KOPT-K1 (cell line): ENCODE measurements around the gene IL31RA.
"Not testable (repeated sequence)": the region's sequence is repeated elsewhere in the genome, so short reads cannot be mapped to it uniquely, and the experiment has no call there.

ENCODE experiments used
- H3K27ac ChIP-seq: fragments of 200-600 bp; sonication (generic); 2 replicates; pipeline ENCODE4 v1.5.1; 2016; ENCODE audit warnings: antibody characterized with exemption, mild to moderate bottlenecking, low read depth, low read length; ENCODE audit not compliant: poor library complexity, severe bottlenecking
- H3K36me3 ChIP-seq: fragments of 200-600 bp; sonication (generic); 2 replicates; pipeline ENCODE4 v1.5.1; 2017; ENCODE audit warnings: antibody characterized with exemption, mild to moderate bottlenecking, low read length, moderate library complexity; ENCODE audit not compliant: insufficient read depth
- H3K9me3 ChIP-seq: fragments of 200-600 bp; sonication (generic); 2 replicates; pipeline ENCODE4 v1.5.1; 2017; ENCODE audit warnings: antibody characterized with exemption, low read length, mild to moderate bottlenecking; ENCODE audit not compliant: insufficient read depth, poor library complexity, severe bottlenecking

IL31RA gene

DNA sequence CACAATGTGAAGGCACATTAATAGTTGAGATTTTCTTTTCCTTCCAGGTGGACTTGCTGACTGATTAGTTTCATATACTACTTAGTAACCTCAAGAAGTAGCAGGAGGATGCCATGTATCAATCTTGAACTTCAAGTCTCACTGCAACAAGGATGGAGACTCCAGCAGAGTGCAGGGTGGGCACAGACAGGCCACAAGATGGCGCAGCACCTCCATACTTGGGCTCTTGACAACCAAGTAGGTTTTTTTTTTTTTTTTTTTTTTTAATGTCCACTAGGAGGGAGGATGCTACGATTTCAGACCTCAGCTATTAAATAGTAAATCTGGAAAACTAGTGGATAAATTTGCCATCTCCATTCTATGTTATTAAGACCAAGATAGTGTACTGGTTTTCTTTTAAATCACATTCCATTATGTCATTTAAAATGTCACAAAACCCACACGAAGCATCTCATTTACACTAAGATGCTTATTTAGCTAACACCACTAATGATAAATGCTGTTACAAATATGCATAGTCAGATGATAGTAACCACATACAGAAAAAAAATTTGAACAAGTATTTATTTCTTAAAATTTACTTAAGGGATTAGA, 85.0 kb downstream of the IL31RA start:
- Histone ChIP-seq H3K36me3 (peaks cover 5% of the 10 kb centered on the region), H3K27ac (no peak overlapping the region), H3K9me3 (no peaks in the 10 kb centered on the region)

DNA sequence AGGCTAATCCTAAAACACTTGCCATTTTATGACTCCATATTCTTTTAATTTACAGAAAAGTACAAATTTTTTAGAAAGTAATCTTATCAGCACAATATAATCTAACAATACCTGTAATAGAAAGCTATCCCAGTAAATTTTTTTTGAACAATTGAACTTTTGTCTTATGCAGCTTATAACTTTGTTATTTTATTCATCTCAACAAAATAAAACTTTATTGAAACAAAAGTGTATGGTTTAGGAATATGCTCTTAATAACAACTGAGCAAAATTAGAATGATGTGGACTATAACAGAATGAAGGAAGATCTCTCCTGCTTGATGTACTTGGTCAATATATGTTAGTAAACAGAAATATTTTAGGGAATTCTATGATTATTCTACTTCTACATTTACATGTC, 86.4 kb downstream of the IL31RA start:
- not testable (repeated sequence) for H3K27ac ChIP-seq, H3K9me3 ChIP-seq
- peaks cover 12% of the 10 kb centered on the region for H3K36me3 ChIP-seq

DNA sequence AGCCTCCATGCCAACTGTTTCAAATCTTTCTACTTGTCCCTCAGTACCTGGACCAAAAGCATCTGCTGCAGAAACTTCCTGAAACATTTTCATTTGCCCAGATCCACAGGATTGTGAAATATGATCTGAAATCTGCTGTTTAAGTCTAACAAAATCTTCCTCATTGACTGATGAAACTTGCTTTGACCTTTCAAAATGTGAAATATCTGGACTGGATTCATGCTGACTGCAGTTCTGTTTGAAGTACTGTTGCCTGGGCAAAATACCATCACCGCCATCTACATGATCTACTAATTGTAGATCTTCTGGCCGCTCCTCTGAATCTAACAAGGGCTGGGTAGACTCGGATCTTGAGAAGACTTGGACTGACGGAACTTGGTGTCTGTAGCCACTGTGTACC, 90.0 kb downstream of the IL31RA start:
- H3K36me3 ChIP-seq, result peaks cover 20% of the 10 kb centered on the region
- not testable (repeated sequence) for H3K27ac ChIP-seq, H3K9me3 ChIP-seq

DNA sequence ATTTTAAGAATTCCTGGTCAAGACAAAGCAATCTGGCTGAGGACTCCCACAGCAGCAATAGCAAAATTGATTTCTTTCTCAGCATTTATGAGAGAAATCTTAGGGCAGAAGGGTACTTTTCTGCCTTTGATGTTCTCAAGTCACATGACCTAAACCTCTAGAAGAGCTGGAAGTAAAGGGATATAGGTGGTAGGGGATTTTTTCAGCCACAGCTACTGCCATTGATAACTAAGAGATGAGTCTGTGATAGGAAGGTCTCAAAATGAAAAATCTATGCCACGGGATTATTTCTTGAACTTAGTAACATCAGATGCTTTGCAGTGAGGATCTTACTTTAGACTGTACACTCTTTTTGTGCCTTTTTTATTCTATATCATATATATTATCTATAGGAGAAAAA, 108.1 kb downstream of the IL31RA start:
- H3K36me3 ChIP-seq, result peaks cover 41% of the 10 kb centered on the region
- no peak overlapping the region for H3K27ac ChIP-seq
- H3K9me3 ChIP-seq, result no peaks in the 10 kb centered on the region

DNA sequence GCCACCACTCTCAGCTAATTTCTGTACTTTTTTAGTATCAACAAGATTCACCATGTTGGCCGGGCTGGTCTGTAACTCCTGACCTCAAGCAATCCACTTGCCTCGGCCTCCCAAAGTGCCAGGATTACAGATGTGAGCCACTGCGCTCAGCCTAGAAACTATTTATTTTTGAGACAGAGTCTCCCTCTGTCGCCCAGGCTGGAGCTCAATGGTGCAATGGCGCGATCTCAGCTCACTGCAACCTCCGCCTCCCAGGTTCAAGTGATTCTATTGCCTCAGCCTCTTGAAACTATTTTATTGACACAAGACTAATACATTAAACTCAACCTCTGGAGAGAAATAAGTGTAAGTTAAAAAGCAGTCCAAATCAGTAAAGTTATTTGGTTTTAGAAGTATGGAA, 109.6 kb downstream of the IL31RA start:
- Histone ChIP-seq H3K27ac (no peak overlapping the region), H3K36me3 (peaks cover 26% of the 10 kb centered on the region), H3K9me3 (no peaks in the 10 kb centered on the region)

DNA sequence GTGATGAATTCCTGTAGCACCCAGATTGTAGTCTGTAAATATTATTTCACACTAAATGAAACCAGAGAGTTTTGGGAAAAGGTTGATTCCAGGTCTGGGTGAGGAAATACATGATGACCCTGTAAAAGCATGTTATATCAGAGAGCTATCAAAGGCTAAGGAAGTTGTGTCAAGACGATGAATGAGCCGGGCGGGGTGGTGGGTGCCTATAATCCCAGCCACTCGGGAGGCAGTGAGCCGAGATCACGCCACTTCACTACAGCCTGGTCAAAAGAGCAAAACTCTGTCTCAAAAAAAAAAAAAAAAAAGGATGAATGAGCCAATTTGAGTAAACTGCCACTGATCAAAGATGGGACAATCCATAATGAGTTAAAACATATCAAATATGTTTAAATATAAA, 114.4 kb downstream of the IL31RA start:
- Histone ChIP-seq H3K27ac (no peak overlapping the region), H3K36me3 (peaks cover 6% of the 10 kb centered on the region), H3K9me3 (no peaks in the 10 kb centered on the region)

DNA sequence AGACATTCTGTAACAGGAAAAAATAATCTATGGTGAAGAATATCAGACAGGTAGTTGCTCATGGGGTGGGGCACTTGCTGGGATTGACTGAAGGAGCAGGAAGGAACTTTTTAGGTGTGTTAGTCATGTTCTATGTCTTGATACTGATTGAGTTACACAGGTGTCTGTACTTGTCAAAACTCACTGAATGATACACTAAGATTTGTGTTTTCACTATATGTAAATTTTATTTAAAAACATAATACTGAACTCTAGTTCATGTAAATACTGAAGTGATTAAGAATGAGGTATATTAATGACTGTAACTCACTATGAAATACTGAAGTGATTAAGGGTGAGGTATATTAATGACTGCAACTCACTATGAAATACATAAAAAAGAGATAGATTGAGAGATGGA, 115.1 kb downstream of the IL31RA start:
- Histone ChIP-seq H3K36me3 (peaks cover 5% of the 10 kb centered on the region; the same call in 1 of the 2 replicates), H3K27ac (no peak overlapping the region), H3K9me3 (no peaks in the 10 kb centered on the region)

DNA sequence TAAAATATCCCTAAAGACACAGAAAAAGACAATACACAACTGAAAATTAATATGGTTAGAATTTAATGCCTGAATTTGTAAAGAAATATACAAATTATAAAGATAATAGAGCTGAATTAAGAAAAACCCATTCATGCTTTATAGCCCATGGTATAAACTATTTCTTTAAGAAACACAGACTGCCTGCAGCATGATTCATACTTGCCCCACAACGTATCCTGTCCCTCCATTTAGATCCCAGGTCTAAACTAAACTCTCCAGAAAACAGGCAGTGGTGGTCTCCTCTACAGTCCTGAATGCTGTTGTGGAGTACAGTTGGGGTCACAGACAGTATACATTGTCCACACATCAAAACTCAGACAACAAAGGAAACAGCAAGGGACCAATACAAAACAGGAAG, 118.8 kb downstream of the IL31RA start:
- Histone ChIP-seq H3K36me3 (peaks cover 9% of the 10 kb centered on the region), H3K9me3 (no peaks in the 10 kb centered on the region), H3K27ac (no peak overlapping the region)
